Gastroesophageal sphincter (tissue), 4 donors: ENCODE results near the gene AGAP3. TPM values are rescaled to one million over a fixed set of nuclear protein-coding genes. Genes with fewer than 3 reads are reported as not detected.

Source experiments
- ATAC-seq: fragments of 150-250 bp; one replicate; pipeline ENCODE4 v1.9.1; 2016; ENCODE audit warnings: mild to moderate bottlenecking, moderate library complexity
- H3K27ac ChIP-seq, 4 donors: fragments of 200-600 bp; sonication (generic) in 3 of 4; 1 replicate in 3 of 4; 2 replicates in 1 of 4; pipeline ENCODE4 v1.5.1; 2016 to 2019
- H3K27me3 ChIP-seq: fragments of 200-600 bp; sonication (generic); one replicate; pipeline ENCODE4 v1.5.1; 2019
- H3K36me3 ChIP-seq, 2 donors: fragments of 200-600 bp; sonication (generic); one replicate each; pipeline ENCODE4 v1.5.1; 2019; ENCODE audit warnings: control low read depth in 1 of 2
- H3K4me1 ChIP-seq, 3 donors: fragments of 200-600 bp; sonication (generic); 1 replicate in 2 of 3; 2 replicates in 1 of 3; pipeline ENCODE4 v1.5.1; 2016 to 2019; ENCODE audit warnings: control low read depth in 2 of 3
- H3K4me3 ChIP-seq, 2 donors: fragments of 200-600 bp; sonication (generic); one replicate each; pipeline ENCODE4 v1.5.1; 2019; ENCODE audit warnings: mild to moderate bottlenecking in 1 of 2, moderate library complexity in 1 of 2
- H3K9me3 ChIP-seq, 3 donors: fragments of 200-600 bp; sonication (generic); one replicate each; pipeline ENCODE4 v1.5.1; 2017 to 2019; ENCODE audit warnings: control low read depth in 2 of 3
- EP300 ChIP-seq: sonication (generic); formaldehyde crosslinking; IDR thresholded peaks from one replicate; pipeline ENCODE4 v1.6.1; 2017; ENCODE audit warnings: antibody characterized with exemption, mild to moderate bottlenecking
- POLR2A ChIP-seq, 2 donors: fragments of 450-650 bp; IDR thresholded peaks; one replicate each; pipeline ENCODE4 v1.6.1; 2017; ENCODE audit warnings: antibody characterized with exemption in 2 of 2, mild to moderate bottlenecking in 2 of 2, moderate library complexity in 1 of 2
- POLR2AphosphoS5 ChIP-seq: sonication (generic); formaldehyde crosslinking; IDR thresholded peaks from one replicate; pipeline ENCODE4 v1.6.1; 2017; ENCODE audit warnings: antibody characterized with exemption
- WGBS, 2 donors: methylation state at CpG; one replicate each; pipeline ENCODE4 v1.1.5; 2018; ENCODE audit warnings: low coverage in 1 of 2; 5-methylcytosine and 5-hydroxymethylcytosine counted together
- total RNA-seq, 4 donors: library from RNA; depleted of rRNA; stranded (reverse); fragments of >200 nt; gene quantifications; one replicate each; pipeline ENCODE4 v1.1.0, GENCODE V29; 2016
- TF ChIP-seq, protein P1 (sequence below), 4 experiments: fragments of 200-600 bp in 2 of 4; fragments of 450-650 bp in 2 of 4; sonication (generic) in 1 of 4; IDR thresholded peaks; one replicate each; pipeline ENCODE4 v1.5.1; 2017 to 2019; ENCODE audit warnings: antibody characterized with exemption in 4 of 4, mild to moderate bottlenecking in 2 of 4, moderate library complexity in 2 of 4

Gene AGAP3
- total RNA-seq, 4 donors from 2014 or later: 36.3 to 68.2 (median 55.7) TPM

GRCh38 chr7:151080067-151080521 is 6.2 kb upstream of the AGAP3 start:
- 40% methylated on average over 1 of the region's 31 CpGs; no CpG with 5 or more reads in 1 of the 2 donors for WGBS, 2 donors
- H3K36me3 ChIP-seq: peaks cover 0 to 27% of the 10 kb centered on the region in 2 donors
- peak overlapping the region; percentile 80 to 98 (median 96) for H3K27ac ChIP-seq
- ATAC-seq: peak; percentile 1
- TF ChIP-seq POLR2A (IDR thresholded peaks at IDR 0.05) (no peak), EP300 (no peak), POLR2AphosphoS5 (no peak)
- TF ChIP-seq, protein P1, sequence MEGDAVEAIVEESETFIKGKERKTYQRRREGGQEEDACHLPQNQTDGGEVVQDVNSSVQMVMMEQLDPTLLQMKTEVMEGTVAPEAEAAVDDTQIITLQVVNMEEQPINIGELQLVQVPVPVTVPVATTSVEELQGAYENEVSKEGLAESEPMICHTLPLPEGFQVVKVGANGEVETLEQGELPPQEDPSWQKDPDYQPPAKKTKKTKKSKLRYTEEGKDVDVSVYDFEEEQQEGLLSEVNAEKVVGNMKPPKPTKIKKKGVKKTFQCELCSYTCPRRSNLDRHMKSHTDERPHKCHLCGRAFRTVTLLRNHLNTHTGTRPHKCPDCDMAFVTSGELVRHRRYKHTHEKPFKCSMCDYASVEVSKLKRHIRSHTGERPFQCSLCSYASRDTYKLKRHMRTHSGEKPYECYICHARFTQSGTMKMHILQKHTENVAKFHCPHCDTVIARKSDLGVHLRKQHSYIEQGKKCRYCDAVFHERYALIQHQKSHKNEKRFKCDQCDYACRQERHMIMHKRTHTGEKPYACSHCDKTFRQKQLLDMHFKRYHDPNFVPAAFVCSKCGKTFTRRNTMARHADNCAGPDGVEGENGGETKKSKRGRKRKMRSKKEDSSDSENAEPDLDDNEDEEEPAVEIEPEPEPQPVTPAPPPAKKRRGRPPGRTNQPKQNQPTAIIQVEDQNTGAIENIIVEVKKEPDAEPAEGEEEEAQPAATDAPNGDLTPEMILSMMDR (IDR thresholded peaks at IDR 0.05): no peak
- peak overlapping the region; percentile 85 to 98 for H3K4me3 ChIP-seq
- H3K4me1 ChIP-seq: peaks cover 8 to 74% (median 33%) of the 10 kb centered on the region in 3 donors
- H3K9me3 ChIP-seq: no peaks in the 10 kb centered on the region
- no peaks in the 10 kb centered on the region for H3K27me3 ChIP-seq

- TF ChIP-seq EP300 (no peak), POLR2AphosphoS5 (peak; percentile 34), POLR2A (IDR thresholded peaks at IDR 0.05) (peak; percentile 64 to 70)
- TF ChIP-seq, protein P1 (IDR thresholded peaks at IDR 0.05): no peak
- H3K36me3 ChIP-seq: peaks cover 0 to 22% of the 10 kb centered on the region in 2 donors
- H3K4me1 ChIP-seq: peaks cover 8 to 80% (median 39%) of the 10 kb centered on the region in 3 donors
- no peaks in the 10 kb centered on the region for H3K27me3 ChIP-seq
- H3K4me3 ChIP-seq: peak within 1 kb of the TSS; percentile 85 to 98
- ATAC-seq: peak; percentile 87
- WGBS, 2 donors: no CpG with 5 or more reads among the region's 66 CpGs
- no peaks in the 10 kb centered on the region for H3K9me3 ChIP-seq
- peak within 1 kb of the TSS; percentile 80 to 98 (median 96) for H3K27ac ChIP-seq
Observed at GRCh38 chr7:151080522-151081169, 5.6 kb upstream of the AGAP3 start, which contains the start of gene FASTK. Gene FASTK (minus strand): TSS chr7:151080809. CDS start chr7:151080766, 43 bp downstream.

GRCh38 chr7:151081170-151082101 is 4.8 kb upstream of the AGAP3 start:
- Histone ChIP-seq H3K4me3 (peak overlapping the region; percentile 85 to 98), H3K9me3 (no peaks in the 10 kb centered on the region), H3K27ac (peak overlapping the region; percentile 79 to 98 (median 96)), H3K27me3 (no peaks in the 10 kb centered on the region), H3K4me1 (peaks cover 8 to 83% (median 41%) of the 10 kb centered on the region in 3 donors), H3K36me3 (peaks cover 0 to 14% of the 10 kb centered on the region in 2 donors)
- TF ChIP-seq EP300 (no peak), POLR2AphosphoS5 (no peak), POLR2A (IDR thresholded peaks at IDR 0.05) (no peak)
- TF ChIP-seq, protein P1 (IDR thresholded peaks at IDR 0.05): no peak
- peak; percentile 0 for ATAC-seq
- 20 to 100% methylated on average over 1 to 15 of the region's 64 CpGs for WGBS, 2 donors

DNA sequence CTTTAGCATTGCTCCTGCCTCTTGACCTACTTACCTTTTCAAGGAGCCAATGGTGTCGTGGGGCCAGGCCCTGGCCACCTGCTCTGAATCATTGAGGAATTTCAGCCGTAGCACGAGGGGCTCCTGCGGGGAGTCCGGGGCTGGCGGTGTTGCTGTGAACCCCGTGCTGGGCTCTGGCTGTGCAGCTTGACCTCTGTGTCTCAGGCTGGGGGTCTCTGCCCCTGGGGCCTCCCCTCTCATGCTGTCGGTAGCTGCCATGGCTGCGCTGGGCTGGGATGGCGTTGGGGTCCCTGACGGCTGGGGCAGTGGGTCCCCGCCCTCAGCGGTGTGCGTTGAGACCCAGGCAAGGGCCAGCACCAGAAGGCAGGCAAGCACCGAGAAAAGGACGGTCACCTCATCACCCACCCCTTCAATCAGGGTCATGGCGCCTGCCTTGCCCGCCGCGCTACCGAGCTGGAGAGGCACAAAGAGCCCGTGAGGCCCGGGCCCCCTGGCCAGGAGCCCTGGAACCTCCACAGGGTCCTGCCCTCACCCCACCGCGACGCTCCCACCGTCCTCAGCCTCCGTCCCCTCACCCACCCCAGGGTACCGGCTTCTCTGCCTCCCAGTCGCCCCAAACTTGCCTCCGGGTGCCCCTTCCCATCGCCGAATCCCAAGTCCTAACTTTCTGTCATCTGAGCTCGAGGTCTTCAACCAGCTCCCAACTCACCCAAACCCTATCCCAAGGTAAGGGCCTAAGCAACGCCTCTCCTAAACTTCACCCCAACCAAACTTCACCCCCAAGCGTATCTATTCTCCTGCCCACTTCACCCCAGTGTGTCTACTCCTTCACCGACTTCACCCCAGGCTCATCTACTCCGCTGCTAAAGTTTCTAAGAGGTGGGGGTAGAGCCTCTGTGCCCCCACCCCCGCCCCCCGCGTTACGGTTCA is 3.9 kb upstream of the AGAP3 start:
- Histone ChIP-seq H3K27me3 (no peaks in the 10 kb centered on the region), H3K4me1 (peaks cover 8 to 79% (median 41%) of the 10 kb centered on the region in 3 donors), H3K36me3 (peaks cover 0 to 4% of the 10 kb centered on the region in 2 donors), H3K9me3 (no peaks in the 10 kb centered on the region), H3K4me3 (peak overlapping the region; percentile 81 to 98), H3K27ac (peak overlapping the region; percentile 79 to 98 (median 96))
- WGBS, 2 donors: 8 to 44% methylated on average over 2 to 21 of the region's 42 CpGs
- no peak for TF ChIP-seq EP300
- TF ChIP-seq, protein P1 (IDR thresholded peaks at IDR 0.05): no peak
- ATAC-seq: no peak
